HFFc6 (cell line): ENCODE data around the gene SLC16A1. TPM values are rescaled to one million over a fixed set of nuclear protein-coding genes. Genes with fewer than 3 reads are reported as not detected.

Experiments
- DNase-seq: peaks from one replicate; pipeline ENCODE4 v3.0.0-alpha.2; 2018
- H3K27ac Mint-ChIP-seq: 2 replicates; pipeline ENCODE4 v1.8.0; 2020; ENCODE audit warnings: mild to moderate bottlenecking, mixed read lengths
- H3K27me3 Mint-ChIP-seq: 2 replicates; pipeline ENCODE4 v1.8.0; 2021; ENCODE audit warnings: mild to moderate bottlenecking, moderate library complexity, mixed read lengths; ENCODE audit not compliant: insufficient read depth
- H3K36me3 Mint-ChIP-seq: 2 replicates; pipeline ENCODE4 v1.8.0; 2021; ENCODE audit warnings: low read depth, mixed read lengths
- H3K4me1 Mint-ChIP-seq: 2 replicates; pipeline ENCODE4 v1.8.0; 2020; ENCODE audit warnings: low read depth, mixed read lengths
- H3K4me3 Mint-ChIP-seq: 2 replicates; pipeline ENCODE4 v1.8.0; 2020; ENCODE audit warnings: mild to moderate bottlenecking, moderate library complexity, mixed read lengths
- H3K9me3 Mint-ChIP-seq: 2 replicates; pipeline ENCODE4 v1.8.0; 2020; ENCODE audit warnings: mild to moderate bottlenecking, mixed read lengths
- CTCF ChIP-seq: fragments of 200-600 bp; sonication (generic); IDR thresholded peaks from 2 replicates; pipeline ENCODE4 v1.5.0; 2021; ENCODE audit warnings: antibody characterized with exemption, mild to moderate bottlenecking
- total RNA-seq, 6 experiments: library from RNA; stranded (reverse); fragmentation: NEBNext Ultra II Directional; extraction: Animal tissue kit (Norgen Biotek cat#: 25700); gene quantifications; 2 replicates in 1 of 6; 3 replicates in 5 of 6; pipeline ENCODE4 v1.2.3, GENCODE V29; 2021

SLC16A1 gene
- total RNA-seq, 6 experiments from 2014 or later: 61.0 to 95.0 (median 69.4) TPM

- Mint-ChIP-seq H3K27me3 (peaks cover 4% of the 10 kb centered on the region), H3K9me3 (no peaks in the 10 kb centered on the region), H3K27ac (peak overlapping the region; percentile 98), H3K4me3 (peak overlapping the region; percentile 97), H3K36me3 (peaks cover 28% of the 10 kb centered on the region), H3K4me1 (peaks cover 57% of the 10 kb centered on the region)
- TF ChIP-seq CTCF: no peak; the same call in 1 of the 2 replicates
- peak; percentile 53 for DNase-seq
These were observed 837 bp downstream of the SLC16A1 start for GRCh38 chr1:112954945-112955772.

GRCh38 chr1:112954017-112954650 is 1.9 kb downstream of the SLC16A1 start:
- peaks cover 4% of the 10 kb centered on the region for H3K27me3 Mint-ChIP-seq
- H3K4me3 Mint-ChIP-seq: peak overlapping the region; percentile 97
- DNase-seq: peak; percentile 4
- no peaks in the 10 kb centered on the region for H3K9me3 Mint-ChIP-seq
- peaks cover 53% of the 10 kb centered on the region for H3K4me1 Mint-ChIP-seq
- no peak for TF ChIP-seq CTCF
- peaks cover 21% of the 10 kb centered on the region for H3K36me3 Mint-ChIP-seq
- H3K27ac Mint-ChIP-seq: peak overlapping the region; percentile 98

- no peak overlapping the region for H3K27ac Mint-ChIP-seq
- no peaks in the 10 kb centered on the region for H3K27me3 Mint-ChIP-seq
- H3K9me3 Mint-ChIP-seq: no peaks in the 10 kb centered on the region
- no peak for TF ChIP-seq CTCF
- no peak for DNase-seq
- H3K4me1 Mint-ChIP-seq: peaks cover 55% of the 10 kb centered on the region
- peaks cover 13% of the 10 kb centered on the region for H3K36me3 Mint-ChIP-seq
- H3K4me3 Mint-ChIP-seq: no peak overlapping the region
These were observed 5.6 kb downstream of the SLC16A1 start for GRCh38 chr1:112950426-112950825.

- H3K36me3 Mint-ChIP-seq: 0 out of 2 replicates have a peak, but pooled peaks cover 4% of the 10 kb centered on the region
- H3K27ac Mint-ChIP-seq: no peak overlapping the region
- H3K9me3 Mint-ChIP-seq: no peaks in the 10 kb centered on the region
- TF ChIP-seq CTCF: no peak
- no peaks in the 10 kb centered on the region for H3K27me3 Mint-ChIP-seq
- H3K4me3 Mint-ChIP-seq: no peak overlapping the region
- peaks cover 25% of the 10 kb centered on the region for H3K4me1 Mint-ChIP-seq
- no peak for DNase-seq
These were observed 9.3 kb downstream of the SLC16A1 start for GRCh38 chr1:112946683-112947082.

- H3K4me3 Mint-ChIP-seq: no peak overlapping the region
- H3K9me3 Mint-ChIP-seq: no peaks in the 10 kb centered on the region
- peaks cover 9% of the 10 kb centered on the region; the same call in 1 of the 2 replicates for H3K36me3 Mint-ChIP-seq
- no peak overlapping the region for H3K27ac Mint-ChIP-seq
- H3K27me3 Mint-ChIP-seq: no peaks in the 10 kb centered on the region
- peaks cover 43% of the 10 kb centered on the region for H3K4me1 Mint-ChIP-seq
- no peak for DNase-seq
- no peak for TF ChIP-seq CTCF
These were observed 16.2 kb downstream of the SLC16A1 start for GRCh38 chr1:112939810-112940209.
